Heart left ventricle (tissue), 16 donors: ENCODE data around the gene STEAP4. TPM values are rescaled to one million over a fixed set of nuclear protein-coding genes. Genes with fewer than 3 reads are reported as not detected.

Source experiments
- ATAC-seq, 4 donors: fragments of 200-7000 bp; cut with Tn5 transposase; one replicate each; pipeline ENCODE4 v1.9.1; 2020 to 2022; ENCODE audit warnings: moderate library complexity in 4 of 4, mild to moderate bottlenecking in 3 of 4, moderate number of reproducible peaks in 1 of 4
- DNase-seq, 5 donors: peaks; one replicate each; pipeline ENCODE4 v3.0.0-alpha.2; 2020
- H3K27ac ChIP-seq, 12 donors: fragments of 200-600 bp; sonication (generic) in 4 of 12; one replicate each; pipeline versions ENCODE4 v1.5.0 to v1.8.0; 2016 to 2022; ENCODE audit warnings: mild to moderate bottlenecking in 2 of 12
- H3K27me3 ChIP-seq, 9 donors: fragments of 200-600 bp; sonication (generic) in 2 of 9; one replicate each; pipeline versions ENCODE4 v1.5.1 to v1.8.0; 2016 to 2022; ENCODE audit warnings: mild to moderate bottlenecking in 3 of 9
- H3K36me3 ChIP-seq, 9 donors: fragments of 200-600 bp; sonication (generic) in 2 of 9; one replicate each; pipeline versions ENCODE4 v1.5.0 to v1.8.0; 2018 to 2022; ENCODE audit warnings: mild to moderate bottlenecking in 2 of 9
- H3K4me1 ChIP-seq, 12 donors: fragments of 200-600 bp; sonication (generic) in 4 of 12; one replicate each; pipeline versions ENCODE4 v1.5.0 to v1.8.0; 2016 to 2022; ENCODE audit warnings: mild to moderate bottlenecking in 3 of 12
- H3K4me3 ChIP-seq, 12 donors: fragments of 200-600 bp; sonication (generic) in 4 of 12; one replicate each; pipeline versions ENCODE4 v1.5.0 to v1.8.0; 2017 to 2022; ENCODE audit warnings: mild to moderate bottlenecking in 9 of 12, moderate library complexity in 4 of 12
- H3K9me3 ChIP-seq, 12 donors: fragments of 200-600 bp; sonication (generic) in 4 of 12; one replicate each; pipeline versions ENCODE4 v1.5.0 to v1.8.0; 2016 to 2022; ENCODE audit warnings: mild to moderate bottlenecking in 1 of 12
- POLR2A ChIP-seq, 2 donors: fragments of 450-650 bp; IDR thresholded peaks; one replicate each; pipeline ENCODE4 v1.6.1; 2017; ENCODE audit warnings: antibody characterized with exemption in 2 of 2, mild to moderate bottlenecking in 2 of 2, moderate library complexity in 2 of 2
- WGBS, 4 donors: extraction: QIAGEN DNeasy Blood & Tissue Kit in 2 of 4; methylation state at CpG; one replicate each; pipeline versions ENCODE4 v1.1.5 to v1.1.7; 2013 to 2018; 5-methylcytosine and 5-hydroxymethylcytosine counted together
- intact Hi-C, 10 donors: fragments of 100-400 bp; cut with DNase I; formaldehyde crosslinking; loops; one replicate each; pipeline versions ENCODE4 v1.11.1 to v1.14.2; 2022
- polyA plus RNA-seq, 2 donors: library from polyadenylated mRNA; stranded (reverse); fragments of 200-250 nt; gene quantifications; one replicate each; pipeline ENCODE4 v1.2.3, GENCODE V29; 2013
- total RNA-seq, 9 donors: library from RNA; depleted of rRNA in 2 of 9; stranded (reverse); fragments of >200 nt in 2 of 9; fragmentation: NEBNext Ultra II Directional in 3 of 9; extraction: Animal tissue kit (Norgen Biotek cat#: 25700) in 3 of 9; gene quantifications; one replicate each; pipeline versions ENCODE4 v1.1.0 to v1.2.4, GENCODE V29; 2016 to 2023
- TF ChIP-seq, protein P1 (sequence below), 12 donors: fragments of 200-600 bp; sonication (generic) in 4 of 12; IDR thresholded peaks; one replicate each; pipeline versions ENCODE4 v1.5.0 to v1.8.0; 2018 to 2022; ENCODE audit warnings: antibody characterized with exemption in 12 of 12, mild to moderate bottlenecking in 5 of 12
- donor health status: ischemic (EF 13 %, LVEDD 7.1; RV severe dilation, severe dysfunction).
- donor health status: healthy with polysubstance abuse.
- donor health status: DM: no; HTN: yes; CAD: no.
- donor health status: DM: no; HTN: no; CAD: no.
- donor health status: ischemic (EF 25% LVEDD 6.9; RV normal size, moderate dysfunction).
- donor health status: ischemic (EF 25% LVEDD 5.7; RV mildly dilated, moderate dysfunction).
- donor health status: healthy.
- donor health status: DM: yes; HTN: yes; CAD: no.
- donor health status: ischemic (EF 35%, LVEDD 5.7; RV mildly dilated, moderate dysfunction).
- donor health status: nonischemic (EF 11% LVEDD 7.7; RV severe dilation, severe dysfunction).
- donor health status: DM: yes; HTN: yes; CAD: no.
- donor health status: PGD.
- donor health status: ischemic (EF 29% LVEDD 5.4; RV normal size, mild dysfunction).
- donor health status: nonischemic (EF 23%, LVEDD 6.1; RV moderate dilation, normal function).

The STEAP4 gene
- total and polyA plus RNA-seq, 11 donors: 6.8 to 47.1 (median 19.0) TPM

GRCh38 chr7:88233828-88234227 lies 72.9 kb downstream of the STEAP4 start:
- no peaks in the 10 kb centered on the region for H3K4me1 ChIP-seq
- no peak overlapping the region for H3K4me3 ChIP-seq
- no peak for DNase-seq
- ATAC-seq: no peak
- H3K9me3 ChIP-seq: peaks cover 0 to 6% (median under 1%) of the 10 kb centered on the region in 12 donors
- no peak overlapping the region for H3K27ac ChIP-seq
- H3K27me3 ChIP-seq: no peaks in the 10 kb centered on the region
- TF ChIP-seq POLR2A (IDR thresholded peaks at IDR 0.05): no peak
- TF ChIP-seq, protein P1, sequence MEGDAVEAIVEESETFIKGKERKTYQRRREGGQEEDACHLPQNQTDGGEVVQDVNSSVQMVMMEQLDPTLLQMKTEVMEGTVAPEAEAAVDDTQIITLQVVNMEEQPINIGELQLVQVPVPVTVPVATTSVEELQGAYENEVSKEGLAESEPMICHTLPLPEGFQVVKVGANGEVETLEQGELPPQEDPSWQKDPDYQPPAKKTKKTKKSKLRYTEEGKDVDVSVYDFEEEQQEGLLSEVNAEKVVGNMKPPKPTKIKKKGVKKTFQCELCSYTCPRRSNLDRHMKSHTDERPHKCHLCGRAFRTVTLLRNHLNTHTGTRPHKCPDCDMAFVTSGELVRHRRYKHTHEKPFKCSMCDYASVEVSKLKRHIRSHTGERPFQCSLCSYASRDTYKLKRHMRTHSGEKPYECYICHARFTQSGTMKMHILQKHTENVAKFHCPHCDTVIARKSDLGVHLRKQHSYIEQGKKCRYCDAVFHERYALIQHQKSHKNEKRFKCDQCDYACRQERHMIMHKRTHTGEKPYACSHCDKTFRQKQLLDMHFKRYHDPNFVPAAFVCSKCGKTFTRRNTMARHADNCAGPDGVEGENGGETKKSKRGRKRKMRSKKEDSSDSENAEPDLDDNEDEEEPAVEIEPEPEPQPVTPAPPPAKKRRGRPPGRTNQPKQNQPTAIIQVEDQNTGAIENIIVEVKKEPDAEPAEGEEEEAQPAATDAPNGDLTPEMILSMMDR (IDR thresholded peaks at IDR 0.05): no peak
- no peaks in the 10 kb centered on the region for H3K36me3 ChIP-seq
- intact Hi-C loops: no loop called here

- H3K4me3 ChIP-seq: no peak overlapping the region
- peaks cover 0 to 17% (median 5%) of the 10 kb centered on the region in 12 donors for H3K9me3 ChIP-seq
- no peaks in the 10 kb centered on the region for H3K4me1 ChIP-seq
- intact Hi-C loops: no loop called here
- no peak for TF ChIP-seq POLR2A (IDR thresholded peaks at IDR 0.05)
- TF ChIP-seq, protein P1 (IDR thresholded peaks at IDR 0.05): no peak
- no peak overlapping the region for H3K27ac ChIP-seq
- no peak for ATAC-seq
- 79 to 91% (median 85%) methylated on average over 5 of the region's 5 CpGs for WGBS, 4 donors
- H3K36me3 ChIP-seq: no peaks in the 10 kb centered on the region
- H3K27me3 ChIP-seq: no peaks in the 10 kb centered on the region
- DNase-seq: no peak
These were observed 76.0 kb downstream of the STEAP4 start for GRCh38 chr7:88230646-88231045.

DNA sequence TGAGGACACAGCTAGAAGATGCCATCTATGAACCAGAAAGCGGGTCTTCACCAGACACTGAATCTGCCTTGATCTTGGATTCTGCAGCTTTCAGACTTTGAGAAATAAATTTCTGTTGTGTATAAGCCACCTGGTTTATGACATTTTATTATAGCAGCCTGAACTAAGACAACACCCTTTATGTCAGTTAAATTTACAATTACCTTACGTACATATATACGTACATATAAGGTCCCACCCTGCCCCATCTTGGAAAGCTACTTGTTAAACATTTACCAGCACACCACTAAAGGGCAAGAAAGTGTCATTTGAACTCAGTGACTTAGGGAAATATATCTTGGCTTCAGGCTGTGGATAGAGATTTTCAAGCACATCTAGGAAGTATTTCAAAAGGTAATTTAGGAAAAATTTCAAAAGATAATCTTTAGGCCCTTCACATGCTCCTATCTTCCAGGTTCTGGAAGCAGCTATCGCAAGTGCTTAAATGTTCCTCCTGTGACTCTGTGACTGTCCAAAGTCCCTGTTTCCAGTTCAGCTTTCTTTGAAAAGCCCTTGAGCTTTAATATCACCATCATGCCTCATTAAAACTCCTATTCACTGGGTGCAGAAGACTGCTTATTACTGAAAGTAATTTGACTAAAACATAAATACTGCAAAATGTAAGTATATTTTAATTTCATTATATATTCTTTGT lies 77.2 kb downstream of the STEAP4 start:
- H3K4me3 ChIP-seq: no peak overlapping the region
- H3K27me3 ChIP-seq: no peaks in the 10 kb centered on the region
- intact Hi-C loops: no loop called here
- H3K4me1 ChIP-seq: no peaks in the 10 kb centered on the region
- TF ChIP-seq, protein P1 (IDR thresholded peaks at IDR 0.05): no peak
- no peak for TF ChIP-seq POLR2A (IDR thresholded peaks at IDR 0.05)
- no peaks in the 10 kb centered on the region for H3K36me3 ChIP-seq
- no peak overlapping the region for H3K27ac ChIP-seq
- DNase-seq (no peak), ATAC-seq (no peak)
- peaks cover 0 to 17% (median 5%) of the 10 kb centered on the region in 12 donors for H3K9me3 ChIP-seq
- WGBS, 4 donors: 94 to 97% (median 96%) methylated on average over 4 of the region's 4 CpGs

GRCh38 chr7:88226886-88227516 lies 79.7 kb downstream of the STEAP4 start:
- DNase-seq: no peak
- TF ChIP-seq, protein P1 (IDR thresholded peaks at IDR 0.05): no peak
- TF ChIP-seq POLR2A (IDR thresholded peaks at IDR 0.05): no peak
- Histone ChIP-seq H3K27ac (no peak overlapping the region), H3K36me3 (no peaks in the 10 kb centered on the region), H3K9me3 (peaks cover 0 to 17% (median 5%) of the 10 kb centered on the region in 12 donors), H3K4me1 (no peaks in the 10 kb centered on the region), H3K4me3 (no peak overlapping the region), H3K27me3 (no peaks in the 10 kb centered on the region)
- intact Hi-C loops: no loop called here
- 89 to 97% (median 91%) methylated on average over 6 of the region's 6 CpGs for WGBS, 4 donors
- no peak for ATAC-seq
